HL-60 (cell line): ENCODE data around the gene GAPDHS.

Experiments
- DNase-seq, 2 experiments: peaks; one replicate each; pipeline ENCODE4 v3.0.0-alpha.2; 2010 to 2020; ENCODE audit warnings: low read depth in 1 of 2, low spot score in 1 of 2
- H3K27ac ChIP-seq: fragments of 250-450 bp; sonication (Bioruptor Pico); replicated peaks from 2 replicates; pipeline ENCODE4 v1.5.1; 2020; ENCODE audit warnings: mild to moderate bottlenecking, moderate library complexity
- H3K27me3 ChIP-seq: fragments of 250-450 bp; sonication (Bioruptor Pico); 2 replicates; pipeline ENCODE4 v1.5.1; 2021; ENCODE audit warnings: mild to moderate bottlenecking, moderate library complexity; ENCODE audit not compliant: insufficient read depth, poor library complexity, severe bottlenecking
- H3K4me3 ChIP-seq: replicated peaks from 2 replicates; pipeline ENCODE4 v1.5.1; 2011; ENCODE audit warnings: mild to moderate bottlenecking, control low read depth, low read length; ENCODE audit not compliant: insufficient read depth
- CTCF ChIP-seq: IDR thresholded peaks from one replicate; pipeline ENCODE4 v1.5.1; 2011; ENCODE audit warnings: low read length, control low read depth, inconsistent platforms; ENCODE audit not compliant: insufficient read depth
- GABPA ChIP-seq: IDR thresholded peaks from 2 replicates; pipeline ENCODE4 v1.6.1; 2012; ENCODE audit warnings: low read depth
- POLR2AphosphoS5 ChIP-seq: IDR thresholded peaks from 2 replicates; pipeline ENCODE4 v1.6.1; 2012; ENCODE audit warnings: low read depth
- SPI1 ChIP-seq: IDR thresholded peaks from 2 replicates; pipeline ENCODE4 v1.6.1; 2012; ENCODE audit warnings: low read depth, mild to moderate bottlenecking, borderline replicate concordance
- TF ChIP-seq, protein P1 (sequence below): IDR thresholded peaks from 2 replicates; pipeline ENCODE4 v1.6.1; 2012; ENCODE audit warnings: low read depth; ENCODE audit not compliant: insufficient replicate concordance

Gene GAPDHS

GRCh38 chr19:35552534-35553384, 19.5 kb downstream of the GAPDHS start:
- no peaks in the 10 kb centered on the region for H3K27me3 ChIP-seq
- no peak for DNase-seq

GRCh38 chr19:35553385-35554000, 20.2 kb downstream of the GAPDHS start:
- TF ChIP-seq SPI1: no peak
- TF ChIP-seq GABPA: no peak
- TF ChIP-seq CTCF: no peak
- TF ChIP-seq, protein P1, sequence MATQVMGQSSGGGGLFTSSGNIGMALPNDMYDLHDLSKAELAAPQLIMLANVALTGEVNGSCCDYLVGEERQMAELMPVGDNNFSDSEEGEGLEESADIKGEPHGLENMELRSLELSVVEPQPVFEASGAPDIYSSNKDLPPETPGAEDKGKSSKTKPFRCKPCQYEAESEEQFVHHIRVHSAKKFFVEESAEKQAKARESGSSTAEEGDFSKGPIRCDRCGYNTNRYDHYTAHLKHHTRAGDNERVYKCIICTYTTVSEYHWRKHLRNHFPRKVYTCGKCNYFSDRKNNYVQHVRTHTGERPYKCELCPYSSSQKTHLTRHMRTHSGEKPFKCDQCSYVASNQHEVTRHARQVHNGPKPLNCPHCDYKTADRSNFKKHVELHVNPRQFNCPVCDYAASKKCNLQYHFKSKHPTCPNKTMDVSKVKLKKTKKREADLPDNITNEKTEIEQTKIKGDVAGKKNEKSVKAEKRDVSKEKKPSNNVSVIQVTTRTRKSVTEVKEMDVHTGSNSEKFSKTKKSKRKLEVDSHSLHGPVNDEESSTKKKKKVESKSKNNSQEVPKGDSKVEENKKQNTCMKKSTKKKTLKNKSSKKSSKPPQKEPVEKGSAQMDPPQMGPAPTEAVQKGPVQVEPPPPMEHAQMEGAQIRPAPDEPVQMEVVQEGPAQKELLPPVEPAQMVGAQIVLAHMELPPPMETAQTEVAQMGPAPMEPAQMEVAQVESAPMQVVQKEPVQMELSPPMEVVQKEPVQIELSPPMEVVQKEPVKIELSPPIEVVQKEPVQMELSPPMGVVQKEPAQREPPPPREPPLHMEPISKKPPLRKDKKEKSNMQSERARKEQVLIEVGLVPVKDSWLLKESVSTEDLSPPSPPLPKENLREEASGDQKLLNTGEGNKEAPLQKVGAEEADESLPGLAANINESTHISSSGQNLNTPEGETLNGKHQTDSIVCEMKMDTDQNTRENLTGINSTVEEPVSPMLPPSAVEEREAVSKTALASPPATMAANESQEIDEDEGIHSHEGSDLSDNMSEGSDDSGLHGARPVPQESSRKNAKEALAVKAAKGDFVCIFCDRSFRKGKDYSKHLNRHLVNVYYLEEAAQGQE: no peak
- TF ChIP-seq POLR2AphosphoS5: no peak
- Histone ChIP-seq H3K27ac (no peak overlapping the region), H3K27me3 (peaks cover 6% of the 10 kb centered on the region), H3K4me3 (no peak overlapping the region)
- no peak for DNase-seq

More at GRCh38 chr19:35552534-35553384, 19.5 kb downstream of the GAPDHS start:
- TF ChIP-seq, protein P1: no peak
- TF ChIP-seq CTCF (no peak), POLR2AphosphoS5 (no peak), GABPA (no peak), SPI1 (no peak)
- Histone ChIP-seq H3K27ac (no peak overlapping the region), H3K4me3 (no peak overlapping the region)

- peaks cover 10% of the 10 kb centered on the region for H3K27me3 ChIP-seq
- no peak for TF ChIP-seq POLR2AphosphoS5
- no peak for TF ChIP-seq SPI1
- no peak for TF ChIP-seq GABPA
- TF ChIP-seq, protein P1: no peak
- TF ChIP-seq CTCF: no peak
- DNase-seq: no peak
- H3K4me3 ChIP-seq: no peak overlapping the region
- no peak overlapping the region for H3K27ac ChIP-seq
Observed at GRCh38 chr19:35554076-35554475, 20.8 kb downstream of the GAPDHS start.
